Fibroblast of lung (primary cell): ENCODE data around the gene FUBP3.

Source experiments
- CTCF ChIP-seq, 2 donors: IDR thresholded peaks in 1 of 2; conservative IDR thresholded peaks in 1 of 2; 1 replicate in 1 of 2; 2 replicates in 1 of 2; pipeline ENCODE4 v1.5.1; 2011 to 2012; ENCODE audit warnings: low read length in 2 of 2, control low read depth in 1 of 2, inconsistent platforms in 1 of 2, low read depth in 1 of 2, mild to moderate bottlenecking in 1 of 2
- EZH2 ChIP-seq: IDR thresholded peaks from 2 replicates; pipeline ENCODE4 v1.5.1; 2012; ENCODE audit warnings: low read length, control low read depth, mild to moderate bottlenecking; ENCODE audit errors: missing control alignments

GRCh38 chr9:130616451-130616850, 37.1 kb downstream of the FUBP3 start:
- TF ChIP-seq CTCF (conservative IDR thresholded peaks at IDR 0.05 in 1 of 2, IDR thresholded peaks at IDR 0.05 in 1 of 2; ENCODE audit: low read depth in 1 of 2, low read length in 2 of 2) (no peak), EZH2 (no peak)
